HepG2 (cell line): ENCODE measurements around the gene LRBA. TPM values are rescaled to one million over a fixed set of nuclear protein-coding genes. Genes with fewer than 3 reads are reported as not detected.

Experiments
- ATAC-seq: fragments of 200-7000 bp; cut with Tn5 transposase; 3 replicates; pipeline ENCODE4 v1.9.1; 2020; ENCODE audit warnings: mild to moderate bottlenecking, moderate library complexity
- BruUV-seq: library from RNA; stranded (reverse); fragments of 400-500 nt; replicated peaks from 2 replicates; lab custom pipeline; 2021; lab: Mats Ljungman, UMichigan
- CTCF ChIA-PET: fragments of 300-600 bp; formaldehyde crosslinking; extraction: SDS; loops from one replicate; lab custom pipeline; 2021; ENCODE audit warnings: low total read pairs, inconsistent platforms, low intra/inter-chr PET ratio; lab: Yijun Ruan, JAX
- POLR2A ChIA-PET: fragments of 350-600 bp; sonication (Branson Sonifier 250); formaldehyde crosslinking; loops from one replicate; lab custom pipeline; 2020; ENCODE audit warnings: antibody characterized with exemption, inconsistent platforms; lab: Yijun Ruan, JAX
- DNase-seq: peaks from one replicate; pipeline ENCODE4 v3.0.0-alpha.2; 2015; ENCODE audit warnings: low spot score
- FAIRE-seq: peaks from 3 replicates; lab custom pipeline; 2011; peaks lifted over from hg19 to GRCh38; lab: Jason Lieb, UNC
- H2AFZ ChIP-seq: one replicate; pipeline ENCODE4 v1.6.1; 2011; ENCODE audit warnings: low read length, inconsistent platforms
- H3K27ac ChIP-seq: fragments of 300-600 bp; 3 replicates; pipeline ENCODE4 v1.8.0; 2011; ENCODE audit warnings: mixed run types, mild to moderate bottlenecking, mixed read lengths, low read length, inconsistent platforms; ENCODE audit not compliant: insufficient read depth; ENCODE audit errors: extremely low read length
- H3K27me3 ChIP-seq, 2 experiments: fragments of 200-600 bp in 1 of 2; 2 replicates in 1 of 2; 3 replicates in 1 of 2; pipeline versions ENCODE4 v1.6.0 to v1.8.0; 2011; ENCODE audit warnings: low read length in 2 of 2, mild to moderate bottlenecking in 2 of 2, moderate library complexity in 2 of 2, inconsistent platforms in 1 of 2; ENCODE audit not compliant: insufficient read depth in 2 of 2, control insufficient read depth in 1 of 2
- H3K36me3 ChIP-seq, 2 experiments: fragments of 200-600 bp in 1 of 2; replicated peaks in 1 of 2; 2 replicates in 1 of 2; 3 replicates in 1 of 2; pipeline versions ENCODE4 v1.5.1 to v1.8.0; 2011; ENCODE audit warnings: low read length in 2 of 2, inconsistent platforms in 1 of 2; ENCODE audit not compliant: insufficient read depth in 2 of 2, control insufficient read depth in 1 of 2
- H3K4me1 ChIP-seq: 2 replicates; pipeline ENCODE4 v1.5.1; 2012; ENCODE audit warnings: low read length, inconsistent platforms; ENCODE audit not compliant: insufficient read depth
- H3K4me2 ChIP-seq: 2 replicates; pipeline ENCODE4 v1.6.0; 2011; ENCODE audit warnings: low read depth, low read length, inconsistent platforms
- H3K4me3 ChIP-seq, 3 experiments: fragments of 200-600 bp in 1 of 3; sonication (generic), shearing (Covaris generic) in 1 of 3; replicated peaks in 1 of 3; 2 replicates each; pipeline ENCODE4 v1.5.1; 2011 to 2016; ENCODE audit warnings: low read length in 3 of 3, inconsistent platforms in 2 of 3, low read depth in 2 of 3, mild to moderate bottlenecking in 2 of 3, control low read depth in 1 of 3, mixed read lengths in 1 of 3; ENCODE audit not compliant: insufficient read depth in 1 of 3
- H3K79me2 ChIP-seq: one replicate; pipeline ENCODE4 v1.6.1; 2011; ENCODE audit warnings: low read length, inconsistent platforms; ENCODE audit not compliant: insufficient read depth
- H3K9ac ChIP-seq: 2 replicates; pipeline ENCODE4 v1.6.0; 2011; ENCODE audit warnings: mild to moderate bottlenecking, low read depth, low read length, inconsistent platforms; ENCODE audit not compliant: insufficient read depth
- H3K9me3 ChIP-seq: 2 replicates; pipeline ENCODE4 v1.5.1; 2012; ENCODE audit warnings: mild to moderate bottlenecking, low read length
- H4K20me1 ChIP-seq: 2 replicates; pipeline ENCODE4 v1.6.0; 2011; ENCODE audit warnings: inconsistent platforms, mild to moderate bottlenecking, low read length, moderate library complexity; ENCODE audit not compliant: insufficient read depth
- MAFF ChIP-seq: IDR thresholded peaks from 2 replicates; pipeline ENCODE4 v1.6.1; 2011; ENCODE audit warnings: low read depth, low read length, improper control_type of control experiment
- MBD4 ChIP-seq: IDR thresholded peaks from 2 replicates; pipeline ENCODE4 v1.6.1; 2012; ENCODE audit warnings: low read length, inconsistent platforms, borderline replicate concordance
- MED13 ChIP-seq: sonication (generic); formaldehyde crosslinking; IDR thresholded peaks from 2 replicates; pipeline ENCODE4 v1.5.0; 2020; ENCODE audit warnings: missing genetic modification reagents
- NPAS2 ChIP-seq: sonication (generic); formaldehyde crosslinking; IDR thresholded peaks from 2 replicates; pipeline ENCODE4 v1.8.0; 2022; ENCODE audit warnings: mild to moderate bottlenecking, missing genetic modification reagents, borderline replicate concordance
- POLR2G ChIP-seq: fragments of 200-400 bp; formaldehyde crosslinking; IDR thresholded peaks from 2 replicates; pipeline ENCODE4 v1.6.1; 2018; ENCODE audit warnings: mild to moderate bottlenecking, low read depth, low read length, moderate library complexity
- PTBP1 ChIP-seq: fragments of 200-400 bp; formaldehyde crosslinking; IDR thresholded peaks from 2 replicates; pipeline ENCODE4 v1.6.1; 2018; ENCODE audit warnings: low read length, low read depth; ENCODE audit not compliant: poor library complexity, severe bottlenecking
- RAD51 ChIP-seq: fragments of 450-650 bp; IDR thresholded peaks from 2 replicates; pipeline ENCODE4 v1.6.1; 2016; ENCODE audit warnings: borderline replicate concordance
- RORA ChIP-seq: sonication (generic); formaldehyde crosslinking; IDR thresholded peaks from 2 replicates; pipeline ENCODE4 v1.5.0; 2020; ENCODE audit warnings: mild to moderate bottlenecking, missing genetic modification reagents, moderate library complexity
- SIN3A ChIP-seq: IDR thresholded peaks from 2 replicates; pipeline ENCODE4 v1.6.1; 2011; ENCODE audit warnings: low read depth, mild to moderate bottlenecking, control low read depth, low read length, borderline replicate concordance
- TAF15 ChIP-seq: fragments of 200-400 bp; formaldehyde crosslinking; IDR thresholded peaks from one replicate; pipeline ENCODE4 v1.6.1; 2018; ENCODE audit warnings: mild to moderate bottlenecking, low read depth, low read length; ENCODE audit not compliant: poor library complexity, severe bottlenecking
- ZNF160 ChIP-seq: sonication (generic); formaldehyde crosslinking; IDR thresholded peaks from 2 replicates; pipeline ENCODE4 v1.8.0; 2022; ENCODE audit warnings: mild to moderate bottlenecking, inconsistent platforms, missing genetic modification reagents
- ZNF234 ChIP-seq: sonication (generic); formaldehyde crosslinking; conservative IDR thresholded peaks from 2 replicates; pipeline ENCODE4 v1.5.1; 2020; ENCODE audit warnings: mild to moderate bottlenecking, missing genetic modification reagents
- ZNF7 ChIP-seq: IDR thresholded peaks from 2 replicates; pipeline ENCODE4 v1.6.1; 2016; ENCODE audit warnings: missing biosample characterization, missing genetic modification reagents
- ZNF841 ChIP-seq: sonication (generic); formaldehyde crosslinking; IDR thresholded peaks from 2 replicates; pipeline ENCODE4 v1.8.1; 2023; ENCODE audit warnings: missing genetic modification reagents, borderline replicate concordance
- WGBS: methylation state at CpG from one replicate; pipeline ENCODE4 v1.1.6; 2017; ENCODE audit warnings: low lambda C conversion rate; 5-methylcytosine and 5-hydroxymethylcytosine counted together
- in situ Hi-C: cut with HindIII; loops from 2 replicates; pipeline ENCODE4 v1.10.0; 2017; ENCODE audit warnings: low pct_unique_long_range_greater_than_20kb; ENCODE audit not compliant: extremely low pct_ligation_motif_present
- intact Hi-C: fragments of 100-400 bp; cut with micrococcal nuclease; formaldehyde crosslinking; loops from one replicate; pipeline ENCODE4 v1.10.0; 2022; ENCODE audit not compliant: unreplicated experiment
- polyA plus RNA-seq, 8 experiments: library from polyadenylated mRNA; depleted of rRNA in 3 of 8; stranded (reverse) in 7 of 8; unstranded in 1 of 8; fragments of >200 nt; fragmentation: Illumina TruSeq in 4 of 8; extraction: Trizol in 4 of 8; gene quantifications; 2 replicates each; pipeline versions ENCODE4 v1.2.1 to v1.2.3, GENCODE V29; 2011 to 2016; ENCODE audit warnings: low read depth in 4 of 8, missing spikeins in 1 of 8, mixed read lengths in 1 of 8; ENCODE audit not compliant: insufficient read depth in 1 of 8
- total RNA-seq, 5 experiments: library from RNA; depleted of rRNA; stranded (reverse); fragments of >200 nt; fragmentation: Illumina TruSeq; extraction: Trizol; gene quantifications; 2 replicates each; pipeline ENCODE4 v1.2.3, GENCODE V29; 2016; ENCODE audit warnings: low read depth in 1 of 5
- TF ChIP-seq, protein P1 (sequence below): sonication (generic); formaldehyde crosslinking; IDR thresholded peaks from 2 replicates; pipeline ENCODE4 v1.9.0; 2021; ENCODE audit warnings: missing genetic modification reagents, mild to moderate bottlenecking, borderline replicate concordance
- TF ChIP-seq, protein P2 (sequence below): sonication (generic); formaldehyde crosslinking; IDR thresholded peaks from 2 replicates; pipeline ENCODE4 v1.8.1; 2023; ENCODE audit warnings: mild to moderate bottlenecking, missing genetic modification reagents, borderline replicate concordance
- TF ChIP-seq, protein P3 (sequence below): sonication (generic); formaldehyde crosslinking; conservative IDR thresholded peaks from 2 replicates; pipeline ENCODE4 v1.5.0; 2020; ENCODE audit warnings: missing genetic modification reagents
- TF ChIP-seq, protein P4 (sequence below): sonication (generic); formaldehyde crosslinking; IDR thresholded peaks from 2 replicates; pipeline ENCODE4 v1.4.0; 2020; ENCODE audit warnings: mild to moderate bottlenecking, missing genetic modification reagents

Gene LRBA
- total and polyA plus RNA-seq, 2 of the 13 experiments (the other 11 are each of a cell fraction or from before 2014, with no cell fraction given), result 21.0 to 37.2 TPM

DNA sequence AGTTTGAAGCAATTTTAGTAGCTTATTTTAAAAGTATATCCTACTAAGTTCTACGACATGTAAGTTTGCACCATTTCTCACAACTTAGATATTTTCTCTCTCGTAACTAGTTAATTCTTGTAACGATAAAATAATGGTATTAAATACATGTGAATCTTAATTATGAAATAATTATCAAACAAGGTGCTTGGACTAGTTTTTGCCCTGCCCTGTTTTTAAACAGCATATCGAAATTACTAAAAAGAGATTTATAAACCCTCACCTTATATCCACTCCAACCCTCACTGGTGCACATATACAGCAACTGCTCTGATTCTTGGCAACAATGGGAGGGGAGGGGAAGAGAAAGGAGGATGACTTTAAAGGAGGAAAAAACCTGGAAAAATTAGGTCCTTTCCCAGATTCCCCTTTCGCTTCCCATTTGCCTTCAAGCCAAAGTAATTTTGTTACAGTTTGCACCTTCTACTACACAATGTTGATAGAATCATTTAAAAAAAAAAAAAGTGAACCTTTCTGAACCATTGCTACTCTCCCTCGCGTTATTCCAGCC lies 434.0 kb downstream of the LRBA start:
- Histone ChIP-seq H3K4me3 (no peak overlapping the region), H3K9me3 (no peaks in the 10 kb centered on the region), H3K36me3 (peaks cover 5 to 8% of the 10 kb centered on the region in 2 experiments; a peak in 2 of 5 replicates), H3K4me2 (no peak overlapping the region), H3K9ac (no peak overlapping the region), H4K20me1 (no peaks in the 10 kb centered on the region), H3K4me1 (no peaks in the 10 kb centered on the region), H2AFZ (no peak overlapping the region), H3K27me3 (no peaks in the 10 kb centered on the region), H3K79me2 (no peaks in the 10 kb centered on the region), H3K27ac (no peak overlapping the region)
- CTCF ChIA-PET, result no interaction called here
- FAIRE-seq (no peak), ATAC-seq (no peak), DNase-seq (no peak)
- BruUV-seq, result no TSS peak
- POLR2A ChIA-PET, result no interaction called here
- intact Hi-C loops, result no loop called here
- in situ Hi-C loops, result no loop called here
- TF ChIP-seq MAFF, result no peak
- TF ChIP-seq, protein P1, sequence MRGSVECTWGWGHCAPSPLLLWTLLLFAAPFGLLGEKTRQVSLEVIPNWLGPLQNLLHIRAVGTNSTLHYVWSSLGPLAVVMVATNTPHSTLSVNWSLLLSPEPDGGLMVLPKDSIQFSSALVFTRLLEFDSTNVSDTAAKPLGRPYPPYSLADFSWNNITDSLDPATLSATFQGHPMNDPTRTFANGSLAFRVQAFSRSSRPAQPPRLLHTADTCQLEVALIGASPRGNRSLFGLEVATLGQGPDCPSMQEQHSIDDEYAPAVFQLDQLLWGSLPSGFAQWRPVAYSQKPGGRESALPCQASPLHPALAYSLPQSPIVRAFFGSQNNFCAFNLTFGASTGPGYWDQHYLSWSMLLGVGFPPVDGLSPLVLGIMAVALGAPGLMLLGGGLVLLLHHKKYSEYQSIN, result no peak
- TF ChIP-seq POLR2G, result no peak
- no peak for TF ChIP-seq ZNF234 (CRISPR knock-in tag)
- TF ChIP-seq, protein P2, sequence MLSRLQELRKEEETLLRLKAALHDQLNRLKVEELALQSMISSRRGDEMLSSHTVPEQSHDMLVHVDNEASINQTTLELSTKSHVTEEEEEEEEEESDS (CRISPR knock-in tag), result no peak
- TF ChIP-seq RORA, result no peak
- no peak for TF ChIP-seq ZNF841 (CRISPR knock-in tag)
- no peak for TF ChIP-seq TAF15
- TF ChIP-seq, protein P3, sequence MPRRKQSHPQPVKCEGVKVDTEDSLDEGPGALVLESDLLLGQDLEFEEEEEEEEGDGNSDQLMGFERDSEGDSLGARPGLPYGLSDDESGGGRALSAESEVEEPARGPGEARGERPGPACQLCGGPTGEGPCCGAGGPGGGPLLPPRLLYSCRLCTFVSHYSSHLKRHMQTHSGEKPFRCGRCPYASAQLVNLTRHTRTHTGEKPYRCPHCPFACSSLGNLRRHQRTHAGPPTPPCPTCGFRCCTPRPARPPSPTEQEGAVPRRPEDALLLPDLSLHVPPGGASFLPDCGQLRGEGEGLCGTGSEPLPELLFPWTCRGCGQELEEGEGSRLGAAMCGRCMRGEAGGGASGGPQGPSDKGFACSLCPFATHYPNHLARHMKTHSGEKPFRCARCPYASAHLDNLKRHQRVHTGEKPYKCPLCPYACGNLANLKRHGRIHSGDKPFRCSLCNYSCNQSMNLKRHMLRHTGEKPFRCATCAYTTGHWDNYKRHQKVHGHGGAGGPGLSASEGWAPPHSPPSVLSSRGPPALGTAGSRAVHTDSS (CRISPR knock-in tag), result no peak
- no peak for TF ChIP-seq RAD51
- no peak for TF ChIP-seq NPAS2 (CRISPR knock-in tag)
- TF ChIP-seq MED13 (CRISPR knock-in tag), result no peak
- TF ChIP-seq ZNF160 (CRISPR knock-in tag), result no peak
- TF ChIP-seq MBD4, result no peak
- no peak for TF ChIP-seq SIN3A
- TF ChIP-seq PTBP1, result no peak
- TF ChIP-seq, protein P4, sequence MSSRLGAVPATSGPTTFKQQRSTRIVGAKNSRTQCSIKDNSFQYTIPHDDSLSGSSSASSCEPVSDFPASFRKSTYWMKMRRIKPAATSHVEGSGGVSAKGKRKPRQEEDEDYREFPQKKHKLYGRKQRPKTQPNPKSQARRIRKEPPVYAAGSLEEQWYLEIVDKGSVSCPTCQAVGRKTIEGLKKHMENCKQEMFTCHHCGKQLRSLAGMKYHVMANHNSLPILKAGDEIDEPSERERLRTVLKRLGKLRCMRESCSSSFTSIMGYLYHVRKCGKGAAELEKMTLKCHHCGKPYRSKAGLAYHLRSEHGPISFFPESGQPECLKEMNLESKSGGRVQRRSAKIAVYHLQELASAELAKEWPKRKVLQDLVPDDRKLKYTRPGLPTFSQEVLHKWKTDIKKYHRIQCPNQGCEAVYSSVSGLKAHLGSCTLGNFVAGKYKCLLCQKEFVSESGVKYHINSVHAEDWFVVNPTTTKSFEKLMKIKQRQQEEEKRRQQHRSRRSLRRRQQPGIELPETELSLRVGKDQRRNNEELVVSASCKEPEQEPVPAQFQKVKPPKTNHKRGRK, result no peak
- TF ChIP-seq ZNF7 (CRISPR knock-in tag), result no peak
- 96% methylated on average over 7 of the region's 7 CpGs for WGBS
